CD4-positive, alpha-beta T cell treated with Interleukin-10 for 1 hour (primary cell): ENCODE results near the gene ZMYM2.
"Not testable (repeated sequence)": the region's sequence is repeated elsewhere in the genome, so short reads cannot be mapped to it uniquely, and the experiment has no call there.

Source experiments
- DNase-seq: peaks from one replicate; pipeline ENCODE4 v3.0.0-alpha.2; 2020

Gene ZMYM2

GRCh38 chr13:19958155-19959111 is at the start of gene ZMYM2:
Gene ZMYM2 (plus strand): TSS chr13:19958727. CDS start chr13:19993073, 34,346 bp downstream.
- DNase-seq = peak; percentile 97

- no peak for DNase-seq
Observed at GRCh38 chr13:19910336-19911072, 48.0 kb upstream of the ZMYM2 start.

- peak; percentile 53 for DNase-seq
Observed at GRCh38 chr13:19927117-19927748, 31.3 kb upstream of the ZMYM2 start.

DNA sequence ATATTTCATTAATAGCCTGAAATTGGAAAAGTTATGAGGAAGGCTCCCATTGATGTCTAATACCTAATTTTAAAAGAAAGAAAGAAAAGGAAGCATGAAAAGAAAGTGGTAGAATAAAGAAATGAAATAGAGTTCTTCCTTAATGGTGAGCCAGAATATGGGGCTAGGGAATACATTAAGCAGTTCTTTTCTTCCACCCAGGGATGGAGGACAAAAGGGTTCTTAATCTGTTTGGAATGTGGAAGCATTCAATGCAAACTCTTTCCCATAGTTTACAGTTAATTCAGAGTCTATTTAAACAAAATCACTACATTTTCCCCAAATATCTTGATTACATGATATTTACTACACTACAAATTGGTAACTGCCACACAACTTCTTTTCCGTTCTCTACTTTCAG is 18.4 kb upstream of the ZMYM2 start:
- DNase-seq = no peak

DNA sequence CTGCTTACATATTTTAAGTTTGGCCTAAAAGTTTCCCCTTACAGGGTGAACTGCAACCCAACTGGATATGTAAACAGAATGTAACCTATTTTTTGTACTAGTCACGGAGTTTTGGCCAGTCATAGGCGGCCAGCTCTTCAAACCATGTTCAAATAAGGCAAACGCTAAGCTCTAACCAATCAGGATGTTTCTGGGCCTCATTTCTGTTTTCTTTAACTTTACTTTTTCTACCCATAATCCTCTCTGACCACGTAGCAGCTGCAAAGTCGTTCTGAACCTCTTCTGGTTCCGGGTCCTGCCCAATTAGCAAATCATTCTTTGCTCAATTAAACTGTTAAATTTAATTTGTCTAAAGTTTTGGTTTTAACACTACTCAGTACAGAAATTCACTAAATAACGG is 8.2 kb upstream of the ZMYM2 start:
- no peak for DNase-seq

- DNase-seq = no peak
Observed at GRCh38 chr13:19952850-19953249, 5.7 kb upstream of the ZMYM2 start.

- no peak for DNase-seq
Observed at GRCh38 chr13:19955873-19956559, 2.5 kb upstream of the ZMYM2 start.

GRCh38 chr13:19957320-19958154 is 990 bp upstream of the ZMYM2 start:
- DNase-seq = peak; percentile 88

- DNase-seq = peak; percentile 74
Observed at GRCh38 chr13:19959141-19959830, 759 bp downstream of the ZMYM2 start.

- peak; percentile 91 for DNase-seq
Observed at GRCh38 chr13:19959831-19960652, 1.5 kb downstream of the ZMYM2 start.

DNA sequence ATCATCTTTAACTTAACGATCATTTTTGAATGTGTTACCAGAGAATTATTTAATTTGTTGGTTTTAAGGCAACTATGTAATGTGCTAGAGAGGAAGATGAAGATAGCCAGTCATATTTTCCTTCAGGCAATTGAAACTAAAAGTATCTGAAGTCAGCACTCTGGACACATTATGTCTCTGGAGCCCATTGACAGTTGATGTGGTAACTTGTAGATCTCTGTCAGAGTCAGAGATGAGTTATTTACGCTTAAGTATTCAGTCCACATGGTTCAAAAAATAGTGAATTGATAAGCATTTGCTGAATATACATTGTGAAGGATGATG is 2.1 kb downstream of the ZMYM2 start:
- DNase-seq = peak; percentile 36

DNA sequence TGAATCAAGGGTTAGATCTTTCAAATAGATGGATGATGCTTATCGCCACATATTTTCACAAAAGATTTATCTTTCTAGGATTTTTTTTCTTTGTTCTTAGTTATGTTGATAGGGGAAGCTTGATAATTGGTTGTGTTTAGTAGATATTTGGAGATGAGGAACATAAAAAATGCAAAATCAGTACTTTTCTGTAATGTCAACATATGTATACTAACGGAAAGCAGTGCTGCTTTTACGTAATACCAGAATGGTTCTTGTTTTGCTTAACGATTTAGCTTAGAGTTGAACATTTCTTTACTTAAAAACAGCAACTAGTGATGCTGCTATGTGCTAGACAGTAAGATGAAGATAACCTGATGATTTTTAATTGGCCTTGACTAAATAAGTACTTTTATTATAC is 3.0 kb downstream of the ZMYM2 start:
- no peak for DNase-seq

DNA sequence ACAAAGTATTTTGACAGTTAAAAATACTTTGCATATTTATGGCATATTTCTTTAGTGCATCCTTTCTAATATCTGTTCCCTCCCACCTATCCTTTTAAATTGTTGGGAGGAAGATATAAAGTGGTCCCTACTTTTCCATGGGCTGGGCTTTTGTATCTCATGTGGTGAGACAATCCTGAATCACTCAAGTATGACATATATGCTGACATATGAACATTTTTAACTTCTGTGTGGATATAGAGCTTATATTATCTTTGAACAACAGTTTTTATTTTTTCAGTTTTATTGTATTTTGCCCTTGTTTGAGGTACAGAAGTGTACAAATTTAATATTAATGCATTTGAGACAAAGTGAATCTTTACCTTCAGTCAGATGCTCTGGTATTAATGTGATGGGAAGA is 3.4 kb downstream of the ZMYM2 start:
- DNase-seq = no peak

- DNase-seq = no peak
Observed at GRCh38 chr13:19962894-19963293, 4.4 kb downstream of the ZMYM2 start.

- no peak for DNase-seq
Observed at GRCh38 chr13:19967621-19968020, 9.1 kb downstream of the ZMYM2 start.

DNA sequence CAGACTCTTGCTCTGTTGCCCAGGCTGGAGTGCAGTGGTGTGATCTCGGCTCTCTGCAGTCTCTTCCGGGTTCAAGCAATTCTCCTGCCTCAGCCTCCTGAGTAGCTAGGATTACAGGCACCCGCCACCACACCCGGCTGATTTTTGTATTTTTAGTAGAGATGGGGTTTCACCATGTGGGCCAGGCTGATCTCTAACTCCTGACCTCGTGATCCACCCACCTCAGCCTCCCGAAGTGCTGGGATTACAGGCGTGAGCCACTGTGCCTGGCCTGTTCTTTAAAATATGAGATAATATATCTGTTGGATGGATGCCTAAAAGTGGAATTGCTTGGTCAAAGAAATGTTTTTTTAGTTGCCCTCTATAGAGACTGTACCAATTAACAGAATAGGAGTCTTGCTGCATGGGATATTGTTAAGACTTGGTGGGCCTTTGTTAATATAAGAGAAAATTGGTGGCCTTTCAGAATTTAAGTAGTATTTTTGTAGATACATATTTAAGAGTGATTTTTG is 16.0 kb downstream of the ZMYM2 start:
- DNase-seq = not testable (repeated sequence)

DNA sequence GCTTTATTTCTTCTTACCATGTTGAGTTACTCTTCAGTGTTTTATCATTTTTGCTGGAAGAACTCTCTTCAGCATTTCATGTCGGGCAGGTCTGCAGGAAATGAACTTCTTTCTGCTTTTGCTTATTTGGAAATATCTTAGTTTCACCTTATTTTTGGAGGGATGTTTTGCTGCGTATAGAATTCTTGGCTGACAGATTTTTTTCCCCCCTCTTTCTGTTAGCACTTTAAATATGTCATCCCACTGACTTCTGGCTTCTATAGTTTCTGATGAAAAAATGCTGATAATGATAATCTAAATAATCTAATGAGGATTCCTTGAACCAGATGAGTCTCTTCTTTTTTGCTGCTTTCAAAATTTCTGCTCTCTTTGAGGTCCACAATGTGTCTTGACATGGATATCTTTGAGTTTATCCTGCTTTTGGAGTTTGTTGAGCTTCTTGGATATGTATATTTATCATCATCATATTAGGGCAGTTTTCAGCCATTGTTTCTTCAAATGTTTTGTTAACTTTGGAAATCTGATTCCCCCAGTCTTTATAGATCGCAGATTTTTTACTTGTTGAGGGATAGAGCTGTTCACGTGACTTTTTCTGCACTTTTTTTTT is 20.4 kb downstream of the ZMYM2 start:
- DNase-seq = no peak

DNA sequence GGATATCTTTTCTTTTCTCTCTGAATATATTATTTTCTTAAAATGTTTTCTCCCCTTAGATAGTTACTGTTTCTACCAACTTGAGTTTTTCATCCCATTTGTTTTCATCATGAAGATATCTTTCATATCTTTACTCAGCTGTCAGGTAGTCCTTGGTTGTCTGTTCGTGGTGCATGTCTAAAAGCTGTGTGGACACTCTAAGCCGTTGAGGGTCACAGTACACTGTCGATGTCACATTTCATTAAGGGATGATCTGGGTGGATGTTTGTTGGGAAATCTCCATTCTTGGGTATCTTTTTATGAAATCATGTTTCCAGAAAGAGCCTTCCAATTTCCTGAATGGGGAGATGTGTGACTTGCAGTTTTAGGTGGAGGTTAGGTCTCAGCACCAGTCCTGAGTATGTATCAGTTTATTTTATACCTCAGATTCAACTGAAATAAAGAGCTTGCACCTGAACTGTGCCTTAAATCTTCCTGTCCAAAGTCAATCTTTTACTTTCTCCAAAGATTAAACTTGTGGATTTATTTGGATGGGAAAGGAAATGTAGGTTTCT is 23.2 kb downstream of the ZMYM2 start:
- no peak for DNase-seq

DNA sequence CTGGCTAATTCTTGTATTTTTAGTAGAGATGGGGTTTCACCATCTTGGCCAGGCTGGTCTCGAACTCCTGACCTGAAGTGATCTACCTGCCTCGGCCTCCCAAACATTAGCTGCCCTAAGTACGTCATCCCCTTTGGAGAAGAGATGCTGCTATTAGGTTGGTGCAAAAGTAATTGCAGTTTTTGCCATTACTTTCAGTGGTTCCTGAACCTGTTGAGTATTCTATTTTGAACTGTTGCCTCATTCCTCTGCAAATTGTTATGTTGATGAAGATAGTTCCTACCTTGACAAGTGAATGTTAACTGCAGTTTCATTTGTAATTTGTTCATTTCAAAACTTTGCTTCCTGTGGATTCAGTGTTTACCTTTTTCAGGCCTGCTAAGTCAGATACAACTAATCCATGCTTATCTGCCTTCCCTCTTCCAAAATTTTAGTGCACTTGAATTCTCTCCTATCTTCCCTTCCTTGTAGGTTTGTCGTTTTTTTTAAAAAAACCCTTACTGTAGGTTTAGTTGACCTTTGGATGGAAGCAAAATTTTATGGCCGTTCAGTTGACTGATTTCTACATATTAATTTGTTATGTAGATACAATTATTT is 24.0 kb downstream of the ZMYM2 start:
- DNase-seq = no peak
